NB4 (cell line): ENCODE data around the gene LEP.

Source experiments
- DNase-seq: peaks from one replicate; pipeline ENCODE4 v3.0.0; 2010; ENCODE audit warnings: low read depth
- H3K4me3 ChIP-seq: one replicate; pipeline ENCODE4 v1.5.1; 2011; ENCODE audit warnings: mild to moderate bottlenecking, low read depth, low read length, moderate library complexity
- MYC ChIP-seq: IDR thresholded peaks from 2 replicates; pipeline ENCODE4 v1.6.1; 2011; ENCODE audit warnings: low read depth, low read length
- POLR2A ChIP-seq: IDR thresholded peaks from 2 replicates; pipeline ENCODE4 v1.6.1; 2011; ENCODE audit warnings: mild to moderate bottlenecking; ENCODE audit not compliant: insufficient read length; ENCODE audit errors: extremely low read depth
- TF ChIP-seq, protein P1 (sequence below): IDR thresholded peaks from one replicate; pipeline ENCODE4 v1.5.1; 2012; ENCODE audit warnings: low read depth, low read length
- TF ChIP-seq, protein P2 (sequence below): IDR thresholded peaks from 2 replicates; pipeline ENCODE4 v1.6.1; 2011; ENCODE audit warnings: low read depth, low read length

The LEP gene

DNA sequence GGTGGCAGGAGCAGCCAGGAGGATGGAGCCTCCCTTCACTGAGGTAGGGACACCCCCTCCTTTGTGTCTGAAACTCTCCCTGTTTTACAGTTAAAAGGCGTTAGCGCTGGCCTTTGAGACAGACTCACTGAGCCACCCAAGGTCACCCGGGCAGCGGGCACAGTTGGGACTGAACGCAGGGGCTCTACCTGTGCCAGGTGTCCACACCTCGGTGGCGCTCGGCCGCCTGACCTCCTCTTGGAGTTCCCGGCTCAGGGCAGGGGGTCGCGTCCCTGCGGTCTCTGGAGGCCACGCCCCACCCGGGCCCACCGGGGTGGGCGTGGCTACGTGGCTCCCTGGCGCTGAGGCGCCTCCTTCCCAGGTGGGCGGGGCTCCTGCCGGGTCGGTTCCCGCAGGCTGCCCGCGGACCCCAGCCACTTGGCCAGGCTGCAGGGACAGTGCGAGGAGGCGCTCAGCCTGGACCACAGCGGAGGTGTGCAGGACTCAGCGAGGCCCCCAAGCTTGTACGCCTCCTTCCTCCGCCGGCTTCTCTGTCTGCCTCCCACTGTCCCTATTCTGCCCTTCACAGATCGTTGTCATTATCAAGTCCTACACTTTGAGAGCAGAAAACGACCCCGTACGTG lies 39.9 kb upstream of the LEP start:
- no peak overlapping the region for H3K4me3 ChIP-seq
- no peak for TF ChIP-seq POLR2A
- TF ChIP-seq, protein P1, sequence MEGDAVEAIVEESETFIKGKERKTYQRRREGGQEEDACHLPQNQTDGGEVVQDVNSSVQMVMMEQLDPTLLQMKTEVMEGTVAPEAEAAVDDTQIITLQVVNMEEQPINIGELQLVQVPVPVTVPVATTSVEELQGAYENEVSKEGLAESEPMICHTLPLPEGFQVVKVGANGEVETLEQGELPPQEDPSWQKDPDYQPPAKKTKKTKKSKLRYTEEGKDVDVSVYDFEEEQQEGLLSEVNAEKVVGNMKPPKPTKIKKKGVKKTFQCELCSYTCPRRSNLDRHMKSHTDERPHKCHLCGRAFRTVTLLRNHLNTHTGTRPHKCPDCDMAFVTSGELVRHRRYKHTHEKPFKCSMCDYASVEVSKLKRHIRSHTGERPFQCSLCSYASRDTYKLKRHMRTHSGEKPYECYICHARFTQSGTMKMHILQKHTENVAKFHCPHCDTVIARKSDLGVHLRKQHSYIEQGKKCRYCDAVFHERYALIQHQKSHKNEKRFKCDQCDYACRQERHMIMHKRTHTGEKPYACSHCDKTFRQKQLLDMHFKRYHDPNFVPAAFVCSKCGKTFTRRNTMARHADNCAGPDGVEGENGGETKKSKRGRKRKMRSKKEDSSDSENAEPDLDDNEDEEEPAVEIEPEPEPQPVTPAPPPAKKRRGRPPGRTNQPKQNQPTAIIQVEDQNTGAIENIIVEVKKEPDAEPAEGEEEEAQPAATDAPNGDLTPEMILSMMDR: no peak
- no peak for TF ChIP-seq MYC
- TF ChIP-seq, protein P2, sequence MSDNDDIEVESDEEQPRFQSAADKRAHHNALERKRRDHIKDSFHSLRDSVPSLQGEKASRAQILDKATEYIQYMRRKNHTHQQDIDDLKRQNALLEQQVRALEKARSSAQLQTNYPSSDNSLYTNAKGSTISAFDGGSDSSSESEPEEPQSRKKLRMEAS: no peak
- no peak for DNase-seq

DNA sequence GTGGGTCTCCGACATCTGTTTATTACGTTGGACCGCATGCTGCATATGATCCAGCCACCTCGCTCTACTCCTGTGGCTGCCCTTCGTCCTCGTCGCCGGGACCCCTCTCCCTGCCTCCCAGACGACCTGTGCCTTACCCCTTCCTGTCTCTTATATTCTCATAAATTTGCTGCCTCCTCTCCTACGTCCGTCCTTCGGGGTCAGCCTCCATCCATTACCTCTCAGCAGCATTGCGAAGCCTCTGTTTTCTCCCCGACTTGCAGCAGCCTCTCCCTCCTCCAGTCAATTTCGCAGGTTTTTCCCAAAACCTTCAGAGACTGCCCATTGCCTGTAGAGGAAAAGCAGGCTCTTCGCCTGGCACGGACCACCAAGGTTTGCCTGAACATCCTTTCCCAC lies 39.4 kb upstream of the LEP start:
- no peak overlapping the region for H3K4me3 ChIP-seq
- TF ChIP-seq MYC (no peak), POLR2A (no peak)
- TF ChIP-seq, protein P2: no peak
- TF ChIP-seq, protein P1: no peak
- no peak for DNase-seq

DNA sequence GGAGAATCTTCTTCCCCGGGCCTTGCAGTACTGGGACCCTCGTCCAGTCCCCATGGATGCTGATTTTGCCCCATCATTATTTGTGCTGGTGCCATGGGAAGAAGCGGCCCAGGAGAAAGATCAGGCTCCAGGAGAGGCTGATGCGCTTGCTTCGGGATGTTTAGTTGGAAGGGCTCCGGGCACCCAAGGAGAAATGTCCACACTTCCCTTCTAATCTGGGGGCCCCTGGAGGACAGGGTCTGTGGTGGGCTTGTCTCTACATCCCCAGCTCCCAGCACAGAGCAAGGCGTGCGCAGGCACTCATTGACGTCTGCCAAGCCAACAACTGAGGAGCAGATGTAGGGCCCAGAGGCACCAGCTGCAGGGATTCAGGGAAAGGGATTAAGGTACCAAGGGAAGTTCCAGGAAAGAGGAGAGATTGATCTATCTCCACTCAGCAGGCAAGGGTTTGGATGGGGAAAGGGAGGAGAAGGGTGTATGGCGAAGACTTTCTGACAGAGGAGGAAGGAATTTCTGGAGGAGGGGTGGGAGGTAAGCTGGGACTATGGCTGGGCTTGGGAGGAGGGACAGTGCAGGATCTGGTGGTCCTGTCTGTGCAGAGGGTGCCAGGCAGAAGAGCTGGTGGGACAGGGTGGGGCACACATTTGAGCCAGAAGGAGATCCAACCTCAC lies 38.7 kb upstream of the LEP start:
- DNase-seq: no peak
- no peak overlapping the region for H3K4me3 ChIP-seq
- TF ChIP-seq POLR2A (no peak), MYC (no peak)
- TF ChIP-seq, protein P2: no peak
- TF ChIP-seq, protein P1: no peak

DNA sequence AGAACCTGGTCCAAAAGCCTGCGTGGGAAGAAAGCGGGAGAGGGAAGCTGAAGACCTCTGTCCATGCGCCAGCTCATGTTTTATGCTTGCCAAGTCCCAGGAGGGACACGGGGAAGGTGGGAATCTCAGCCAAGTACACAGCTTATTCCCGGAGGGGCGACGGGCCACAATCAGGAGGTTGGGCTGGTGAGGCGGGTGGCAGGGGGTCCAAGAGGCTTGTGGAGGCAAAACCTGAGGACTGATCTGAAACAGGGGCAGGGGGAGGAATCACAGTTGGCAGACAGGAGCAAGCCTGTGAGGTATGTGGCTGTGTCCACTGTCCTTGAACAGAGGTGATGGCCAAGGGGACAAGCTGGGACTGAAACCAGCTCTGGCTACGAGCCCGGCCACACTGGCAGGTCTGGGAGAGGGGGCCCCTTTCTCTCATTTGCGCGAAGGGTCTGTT lies 38.0 kb upstream of the LEP start:
- no peak for DNase-seq
- H3K4me3 ChIP-seq: no peak overlapping the region
- TF ChIP-seq, protein P1: no peak
- TF ChIP-seq, protein P2: no peak
- no peak for TF ChIP-seq MYC
- TF ChIP-seq POLR2A: no peak

DNA sequence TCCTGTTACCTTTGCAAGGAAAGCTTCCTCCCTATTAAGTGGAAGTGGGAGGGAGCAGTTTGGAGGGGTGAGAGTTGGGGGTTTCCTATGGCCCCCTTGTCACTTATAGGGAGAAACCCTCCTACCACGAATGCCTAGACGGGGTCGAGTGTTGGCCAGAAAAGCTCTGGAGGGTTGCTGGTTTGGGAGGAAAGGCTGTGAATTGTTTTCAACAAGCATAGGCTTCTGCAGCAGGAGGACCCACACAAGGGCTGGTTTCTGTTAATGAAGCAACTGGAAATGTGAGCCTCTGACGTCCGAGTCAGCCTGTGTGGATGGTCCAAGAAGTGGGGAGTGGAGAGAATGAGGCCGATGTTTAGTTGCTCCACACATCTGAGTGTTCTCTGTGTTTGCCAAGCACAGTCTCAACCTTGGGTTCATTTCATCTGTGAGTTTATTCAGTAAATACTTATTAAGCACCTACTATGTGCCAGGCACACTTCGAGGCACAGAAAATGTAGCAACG lies 37.3 kb upstream of the LEP start:
- no peak for DNase-seq
- no peak overlapping the region for H3K4me3 ChIP-seq
- TF ChIP-seq POLR2A (no peak), MYC (no peak)
- TF ChIP-seq, protein P2: no peak
- TF ChIP-seq, protein P1: no peak
